ENCODE measurements around the gene DLGAP1. TPM values are rescaled to one million over a fixed set of nuclear protein-coding genes. Genes with fewer than 3 reads are reported as not detected.

Gene DLGAP1
- total RNA-seq, 1 donor from 2014 or later, result 5.4 TPM

GRCh38 chr18:3494245-3494526 is 960.9 kb downstream of the DLGAP1 start:
- Histone ChIP-seq H3K27ac (no peak overlapping the region), H3K27me3 (no peaks in the 10 kb centered on the region), H3K4me1 (peaks cover 1% of the 10 kb centered on the region), H3K36me3 (no peaks in the 10 kb centered on the region), H3K4me3 (no peak overlapping the region), H3K9me3 (no peaks in the 10 kb centered on the region)
- intact Hi-C loops (cut with DNase I), result no loop called here
- no peak for TF ChIP-seq CTCF (IDR thresholded peaks at IDR 0.05)
- ATAC-seq, result no peak
- DNase-seq, result no peak

- intact Hi-C loops (cut with DNase I), result no loop called here
- ATAC-seq (no peak), DNase-seq (no peak)
- no peak overlapping the region for H3K4me3 ChIP-seq
- no peaks in the 10 kb centered on the region for H3K9me3 ChIP-seq
- H3K27me3 ChIP-seq, result no peaks in the 10 kb centered on the region
- no peaks in the 10 kb centered on the region for H3K36me3 ChIP-seq
- no peak for TF ChIP-seq CTCF (IDR thresholded peaks at IDR 0.05)
- H3K4me1 ChIP-seq, result no peaks in the 10 kb centered on the region
- H3K27ac ChIP-seq, result no peak overlapping the region
Observed at GRCh38 chr18:3493501-3494244, 961.4 kb downstream of the DLGAP1 start.

GRCh38 chr18:3492721-3493120 is 962.4 kb downstream of the DLGAP1 start:
- H3K27me3 ChIP-seq, result no peaks in the 10 kb centered on the region
- no peaks in the 10 kb centered on the region for H3K36me3 ChIP-seq
- intact Hi-C loops (cut with DNase I), result no loop called here
- no peak overlapping the region for H3K4me3 ChIP-seq
- no peak for TF ChIP-seq CTCF (IDR thresholded peaks at IDR 0.05)
- H3K4me1 ChIP-seq, result no peaks in the 10 kb centered on the region
- DNase-seq, result no peak
- no peak for ATAC-seq
- H3K9me3 ChIP-seq, result no peaks in the 10 kb centered on the region
- H3K27ac ChIP-seq, result no peak overlapping the region

- Histone ChIP-seq H3K36me3 (no peaks in the 10 kb centered on the region), H3K4me1 (no peaks in the 10 kb centered on the region), H3K4me3 (no peak overlapping the region), H3K9me3 (no peaks in the 10 kb centered on the region), H3K27me3 (no peaks in the 10 kb centered on the region), H3K27ac (no peak overlapping the region)
- ATAC-seq (no peak), DNase-seq (no peak)
- intact Hi-C loops (cut with DNase I), result no loop called here
- TF ChIP-seq CTCF (IDR thresholded peaks at IDR 0.05), result no peak
Observed at GRCh38 chr18:3491981-3492555, 963.0 kb downstream of the DLGAP1 start.

GRCh38 chr18:3489462-3489861 is 965.6 kb downstream of the DLGAP1 start:
- DNase-seq (no peak), ATAC-seq (no peak)
- no peak for TF ChIP-seq CTCF (IDR thresholded peaks at IDR 0.05)
- Histone ChIP-seq H3K9me3 (no peaks in the 10 kb centered on the region), H3K4me1 (no peaks in the 10 kb centered on the region), H3K27ac (no peak overlapping the region), H3K27me3 (no peaks in the 10 kb centered on the region), H3K36me3 (no peaks in the 10 kb centered on the region), H3K4me3 (no peak overlapping the region)
- intact Hi-C loops (cut with DNase I), result no loop called here
